Calu3 (cell line): ENCODE measurements around the gene PAQR9. TPM values are rescaled to one million over a fixed set of nuclear protein-coding genes. Genes with fewer than 3 reads are reported as not detected.

Experiments
- BruUV-seq: library from RNA; stranded (reverse); fragments of 400-500 nt; replicated peaks from 2 replicates; lab custom pipeline; 2021; lab: Mats Ljungman, UMichigan
- CTCF ChIA-PET: fragments of 300-600 bp; sonication (Branson Sonifier 250); formaldehyde crosslinking; loops from one replicate; lab custom pipeline; 2022; ENCODE audit warnings: antibody characterized with exemption; lab: Charles Lee
- DNase-seq: peaks from one replicate; pipeline ENCODE4 v3.0.0; 2022
- H3K27ac Mint-ChIP-seq: one replicate; pipeline ENCODE4 v1.8.0; 2022; ENCODE audit warnings: mixed read lengths; ENCODE audit not compliant: unreplicated experiment
- H3K27me3 Mint-ChIP-seq: one replicate; pipeline ENCODE4 v1.8.0; 2022; ENCODE audit warnings: mixed read lengths; ENCODE audit not compliant: unreplicated experiment
- H3K36me3 Mint-ChIP-seq: one replicate; pipeline ENCODE4 v1.8.0; 2022; ENCODE audit warnings: mild to moderate bottlenecking, moderate library complexity, mixed read lengths; ENCODE audit not compliant: insufficient read depth, unreplicated experiment
- H3K4me1 Mint-ChIP-seq: one replicate; pipeline ENCODE4 v1.8.0; 2022; ENCODE audit warnings: mild to moderate bottlenecking, low read depth, mixed read lengths; ENCODE audit not compliant: unreplicated experiment
- H3K4me3 Mint-ChIP-seq: one replicate; pipeline ENCODE4 v1.8.0; 2022; ENCODE audit warnings: mild to moderate bottlenecking, low read depth, moderate library complexity, mixed read lengths; ENCODE audit not compliant: unreplicated experiment
- H3K9me3 Mint-ChIP-seq: one replicate; pipeline ENCODE4 v1.8.0; 2022; ENCODE audit warnings: low read depth, mixed read lengths; ENCODE audit not compliant: unreplicated experiment
- intact Hi-C: fragments of 100-400 bp; cut with micrococcal nuclease; formaldehyde crosslinking; loops from one replicate; pipeline ENCODE4 v1.10.0; 2022; ENCODE audit not compliant: unreplicated experiment
- total RNA-seq: library from RNA; stranded (reverse); gene quantifications from 2 replicates; pipeline ENCODE4 v1.2.3, GENCODE V29; 2022
- TF ChIP-seq, protein P1 (sequence below): fragments of 200-600 bp; IDR thresholded peaks from one replicate; pipeline ENCODE4 v1.8.0; 2022; ENCODE audit warnings: antibody characterized with exemption; ENCODE audit not compliant: unreplicated experiment

The PAQR9 gene
- total RNA-seq, 1 experiment from 2014 or later, result 2.0 TPM

DNA sequence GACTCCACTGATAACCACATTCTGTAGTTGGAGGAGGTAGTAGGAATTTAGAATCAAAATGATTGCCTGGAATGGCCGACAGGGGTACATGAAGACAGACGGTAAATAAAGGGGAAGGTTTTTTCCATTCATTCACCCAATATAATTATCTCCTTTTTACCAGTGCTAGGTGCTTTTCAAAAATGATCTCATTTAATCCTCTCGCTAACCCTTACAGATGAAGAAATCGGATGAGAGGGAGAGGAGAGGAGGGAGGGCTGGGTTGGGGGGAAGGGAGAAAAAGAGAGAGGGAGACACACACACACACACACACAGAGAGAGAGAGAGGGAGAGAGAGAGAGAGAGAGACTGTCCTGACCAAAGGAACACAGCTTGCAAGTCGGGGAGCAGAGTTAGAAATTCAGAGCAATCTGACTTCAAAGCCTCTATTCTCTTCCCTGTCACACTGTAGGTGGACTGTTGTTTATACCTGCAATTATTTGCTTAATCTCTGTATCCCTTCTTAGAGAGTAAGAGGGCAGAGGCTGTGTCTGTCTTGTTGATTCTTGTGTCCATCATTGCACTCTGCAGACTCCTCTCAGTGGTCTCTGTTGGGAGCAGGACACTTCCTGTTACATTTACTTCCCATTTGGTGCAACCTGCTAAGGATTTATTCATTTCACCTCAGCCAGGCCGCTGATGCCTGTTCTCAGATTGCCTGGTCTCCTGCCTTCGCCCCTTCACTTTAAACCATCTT is 18.7 kb upstream of the PAQR9 start:
- intact Hi-C loops, result no loop called here
- DNase-seq, result no peak
- no peak overlapping the region for H3K4me3 Mint-ChIP-seq
- H3K27ac Mint-ChIP-seq, result no peak overlapping the region
- no peaks in the 10 kb centered on the region for H3K36me3 Mint-ChIP-seq
- H3K27me3 Mint-ChIP-seq, result peaks cover 15% of the 10 kb centered on the region
- no TSS peak for BruUV-seq
- no peaks in the 10 kb centered on the region for H3K9me3 Mint-ChIP-seq
- CTCF ChIA-PET, result interaction anchor here (0.5 kb wide), 1 partner anchor 36 kb away, joined by 4 read pairs; no protein-coding TSS in a partner anchor
- H3K4me1 Mint-ChIP-seq, result no peaks in the 10 kb centered on the region
- TF ChIP-seq, protein P1, sequence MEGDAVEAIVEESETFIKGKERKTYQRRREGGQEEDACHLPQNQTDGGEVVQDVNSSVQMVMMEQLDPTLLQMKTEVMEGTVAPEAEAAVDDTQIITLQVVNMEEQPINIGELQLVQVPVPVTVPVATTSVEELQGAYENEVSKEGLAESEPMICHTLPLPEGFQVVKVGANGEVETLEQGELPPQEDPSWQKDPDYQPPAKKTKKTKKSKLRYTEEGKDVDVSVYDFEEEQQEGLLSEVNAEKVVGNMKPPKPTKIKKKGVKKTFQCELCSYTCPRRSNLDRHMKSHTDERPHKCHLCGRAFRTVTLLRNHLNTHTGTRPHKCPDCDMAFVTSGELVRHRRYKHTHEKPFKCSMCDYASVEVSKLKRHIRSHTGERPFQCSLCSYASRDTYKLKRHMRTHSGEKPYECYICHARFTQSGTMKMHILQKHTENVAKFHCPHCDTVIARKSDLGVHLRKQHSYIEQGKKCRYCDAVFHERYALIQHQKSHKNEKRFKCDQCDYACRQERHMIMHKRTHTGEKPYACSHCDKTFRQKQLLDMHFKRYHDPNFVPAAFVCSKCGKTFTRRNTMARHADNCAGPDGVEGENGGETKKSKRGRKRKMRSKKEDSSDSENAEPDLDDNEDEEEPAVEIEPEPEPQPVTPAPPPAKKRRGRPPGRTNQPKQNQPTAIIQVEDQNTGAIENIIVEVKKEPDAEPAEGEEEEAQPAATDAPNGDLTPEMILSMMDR, result no peak

DNA sequence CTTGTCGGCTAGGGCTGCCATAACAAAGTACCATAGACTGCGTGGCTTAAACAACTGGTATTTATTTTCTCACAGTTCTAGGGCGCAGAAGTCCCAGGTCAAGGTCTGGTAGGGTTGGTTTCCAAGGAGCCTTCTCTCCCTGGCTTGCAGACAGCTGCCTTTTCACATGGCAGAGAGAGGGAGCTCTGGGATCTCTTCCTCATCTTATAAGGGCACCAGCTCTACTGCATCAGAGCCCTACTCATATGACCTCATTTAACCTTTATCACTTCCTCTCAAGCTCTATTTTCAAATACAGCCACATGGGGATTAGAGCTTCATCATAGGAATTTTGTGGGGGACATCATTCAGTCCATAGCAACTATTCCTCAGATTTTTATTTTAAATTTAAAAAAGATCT is 17.6 kb upstream of the PAQR9 start:
- CTCF ChIA-PET, result no interaction called here
- peaks cover 15% of the 10 kb centered on the region for H3K27me3 Mint-ChIP-seq
- intact Hi-C loops, result no loop called here
- no peaks in the 10 kb centered on the region for H3K36me3 Mint-ChIP-seq
- no peak overlapping the region for H3K4me3 Mint-ChIP-seq
- peaks cover 10% of the 10 kb centered on the region for H3K4me1 Mint-ChIP-seq
- H3K27ac Mint-ChIP-seq, result no peak overlapping the region
- DNase-seq, result no peak
- H3K9me3 Mint-ChIP-seq, result no peaks in the 10 kb centered on the region
- BruUV-seq, result no TSS peak
- TF ChIP-seq, protein P1, result no peak

DNA sequence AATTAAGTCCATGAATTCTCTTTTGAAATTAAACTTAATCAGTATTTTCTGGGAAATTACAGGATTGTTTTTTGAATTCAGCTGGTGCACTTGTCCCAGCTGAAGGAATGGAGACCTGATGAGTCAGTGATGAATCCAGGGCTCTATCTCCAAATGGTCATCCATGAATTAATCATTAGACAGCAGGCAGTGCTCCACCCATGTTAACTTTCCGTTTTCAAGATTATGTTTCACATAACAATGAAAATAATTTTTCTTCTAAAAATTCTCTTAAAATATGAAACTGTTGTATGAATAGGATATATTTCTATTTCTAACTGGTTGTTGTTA is 13.9 kb upstream of the PAQR9 start:
- Mint-ChIP-seq H3K4me3 (no peak overlapping the region), H3K27ac (no peak overlapping the region), H3K9me3 (no peaks in the 10 kb centered on the region), H3K4me1 (peaks cover 11% of the 10 kb centered on the region), H3K27me3 (no peaks in the 10 kb centered on the region), H3K36me3 (no peaks in the 10 kb centered on the region)
- no TSS peak for BruUV-seq
- no peak for DNase-seq
- TF ChIP-seq, protein P1, result no peak
- intact Hi-C loops, result no loop called here
- CTCF ChIA-PET, result interaction anchor here (1.0 to 1.1 kb wide), 2 partner anchors 44 to 124 kb away, joined by 3 read pairs; no protein-coding TSS in a partner anchor

DNA sequence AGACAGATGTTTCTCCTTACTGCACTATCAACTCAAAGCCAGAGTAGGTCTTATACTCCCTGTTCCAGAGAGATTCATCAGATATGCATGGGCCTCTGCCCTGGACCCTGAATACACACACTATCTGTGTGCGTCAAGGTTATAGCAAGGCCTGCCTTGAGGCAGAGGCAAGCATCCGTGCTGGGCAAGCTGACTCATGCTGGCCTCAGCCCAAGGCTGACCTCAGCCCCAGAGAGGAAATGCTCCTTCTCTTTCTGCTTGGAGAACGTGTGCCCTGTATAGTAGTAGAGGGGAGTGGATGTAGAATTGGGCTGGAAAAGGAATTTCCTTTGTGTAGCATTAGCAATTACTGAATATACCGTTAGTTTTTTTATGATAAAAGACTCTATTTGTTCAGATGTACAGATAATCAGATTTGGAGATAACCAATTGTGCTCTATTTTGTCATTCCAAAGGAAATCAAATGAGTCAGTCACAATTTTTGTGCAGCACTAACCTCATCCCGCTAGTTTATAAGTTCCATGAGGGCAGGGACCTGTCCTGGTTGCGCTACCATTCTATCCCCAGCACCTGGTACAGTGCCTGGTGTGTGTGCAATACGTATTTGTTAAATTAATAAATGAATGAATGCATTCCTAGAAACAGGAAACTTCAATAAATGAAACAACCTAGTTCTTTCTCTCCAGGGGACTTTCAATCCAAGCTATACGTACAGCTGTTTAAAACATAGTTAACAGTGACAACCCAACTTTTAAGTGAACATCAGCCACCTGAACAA is 13.3 kb upstream of the PAQR9 start:
- H3K27ac Mint-ChIP-seq, result no peak overlapping the region

More for the DNA sequence above, 13.3 kb upstream of the PAQR9 start:
- intact Hi-C loops, result no loop called here
- H3K4me3 Mint-ChIP-seq, result no peak overlapping the region
- peaks cover 11% of the 10 kb centered on the region for H3K4me1 Mint-ChIP-seq
- DNase-seq, result peak; percentile 91
- no TSS peak for BruUV-seq
- no peaks in the 10 kb centered on the region for H3K27me3 Mint-ChIP-seq
- no peaks in the 10 kb centered on the region for H3K9me3 Mint-ChIP-seq
- CTCF ChIA-PET, result interaction anchor here (0.9 to 1.1 kb wide), 3 partner anchors 14 to 123 kb away, joined by 3 to 5 read pairs (median 3); no protein-coding TSS in a partner anchor
- TF ChIP-seq, protein P1, result no peak
- no peaks in the 10 kb centered on the region for H3K36me3 Mint-ChIP-seq
